ENCODE results near the gene NCAN. TPM values are rescaled to one million over a fixed set of nuclear protein-coding genes. Genes with fewer than 3 reads are reported as not detected.
A peak's percentile ranks its signal among the peaks of the same experiment; 100 is the strongest.
"Not testable (repeated sequence)": the region's sequence is repeated elsewhere in the genome, so short reads cannot be mapped to it uniquely, and the experiment has no call there.

NCAN gene
- 0.39 TPM for polyA plus RNA-seq
- long read RNA-seq, donor 1, result 0 reads
- long read RNA-seq, donor 2, result 0 reads
- long read RNA-seq, donor 3, result 0 reads
- long read RNA-seq, donor 4, result 0 reads
- long read RNA-seq, donor 5, result 0 reads
- long read RNA-seq, donor 6, result 0 reads
- long read RNA-seq, donor 7, result 0 reads
- long read RNA-seq, donor 8, result 0 reads
- long read RNA-seq, donor 9, partial matches to known transcripts, result 5 of 5 reads
- long read RNA-seq, donor 9, other reads (novel, unspliced or antisense), result 0 of 5 reads
- long read RNA-seq, donor 10, result 0 reads
- long read RNA-seq, donor 11, result 0 reads

DNA sequence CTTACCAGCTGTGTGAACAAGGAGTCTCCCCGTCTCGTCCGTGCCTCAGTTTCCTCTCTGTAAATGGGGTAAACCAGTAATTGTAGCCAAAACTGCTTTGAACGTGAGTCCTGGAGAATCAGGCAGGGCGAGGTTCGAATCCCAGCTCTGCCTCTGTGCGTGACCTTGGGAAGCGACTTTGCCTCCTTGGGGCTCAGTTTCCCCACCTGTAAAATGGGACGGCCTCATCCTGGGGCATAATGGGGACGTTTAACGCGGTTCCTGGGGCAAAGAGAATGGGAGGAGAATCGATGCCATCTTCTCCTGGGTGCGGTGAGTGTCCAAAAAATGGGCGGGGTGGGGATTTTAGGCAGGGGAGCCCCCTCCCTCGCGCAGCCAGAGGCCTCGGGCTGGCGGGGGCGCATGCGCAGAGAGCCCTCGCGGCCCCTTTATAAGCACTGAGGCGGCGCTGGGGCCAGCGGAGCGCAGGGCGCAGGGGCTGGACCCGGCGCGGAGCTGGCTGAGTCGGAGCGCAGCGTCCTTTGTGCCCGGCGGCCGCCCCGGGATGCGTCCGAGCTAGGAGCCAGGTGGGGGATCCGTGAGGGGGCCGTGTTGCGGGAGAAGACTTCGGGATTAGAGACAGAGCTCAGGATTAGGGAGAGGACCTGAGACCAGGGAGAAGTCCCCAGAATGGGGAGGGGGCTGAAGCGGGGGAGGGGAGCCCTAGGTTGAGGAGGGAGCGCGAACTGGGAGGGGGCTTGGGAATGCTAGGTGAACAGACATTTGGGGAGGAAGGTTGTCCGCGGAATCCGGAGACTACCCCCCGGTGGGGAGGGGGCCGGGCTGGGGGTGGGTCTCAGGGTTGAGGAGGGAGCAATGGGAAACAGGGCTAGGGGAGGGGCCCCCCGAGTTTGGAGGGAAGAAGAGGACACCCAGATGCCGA, at the start of gene NCAN:
Gene NCAN (plus strand): TSS at position 460 of the 922 bp plus-strand sequence. CDS start 4,996 bp downstream, outside the sequence.
- H3K27ac ChIP-seq (ENCODE audit: low read length), result no peak within 1 kb of the TSS
- DNase-seq, result no peak
- peaks cover 43% of the 10 kb centered on the region for H3K27me3 ChIP-seq (ENCODE audit: control insufficient read depth, insufficient read depth, low read length)
- H3K9me3 ChIP-seq (ENCODE audit: control insufficient read depth, low read depth, low read length), result peaks cover 10% of the 10 kb centered on the region
- H3K4me1 ChIP-seq (ENCODE audit: control insufficient read depth, insufficient read depth, low read length), result no peaks in the 10 kb centered on the region
- no peaks in the 10 kb centered on the region for H3K36me3 ChIP-seq (ENCODE audit: control insufficient read depth, insufficient read depth, low read length)
- H3K4me3 ChIP-seq (ENCODE audit: low read length), result no peak within 1 kb of the TSS
- no CpG with 5 or more reads among the region's 54 CpGs for WGBS (ENCODE audit: insufficient coverage, low lambda C conversion rate)

DNA sequence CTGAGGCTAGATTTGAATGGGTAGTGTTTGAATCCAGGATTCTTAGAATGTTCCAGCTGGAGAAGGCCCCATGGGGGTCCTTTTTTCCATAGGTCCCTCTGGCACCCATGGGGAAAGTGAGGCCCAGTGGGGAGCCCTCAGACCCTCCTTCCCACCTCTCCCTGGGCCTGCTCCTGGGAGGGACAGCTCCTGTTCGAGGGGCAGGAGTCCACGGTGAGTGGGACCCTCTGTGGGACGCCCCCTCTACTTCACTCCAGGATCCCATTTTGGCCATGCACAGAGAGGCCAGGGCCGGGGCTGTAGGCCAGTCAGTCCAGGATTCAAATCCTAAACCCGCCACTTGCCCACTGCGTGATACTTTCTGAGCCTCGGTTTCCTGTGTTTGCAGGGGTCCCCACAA, 49.3 kb upstream of the NCAN start:
- Histone ChIP-seq H3K27me3 (ENCODE audit: control insufficient read depth, insufficient read depth, low read length) (no peaks in the 10 kb centered on the region), H3K27ac (ENCODE audit: low read length) (no peak overlapping the region), H3K9me3 (ENCODE audit: control insufficient read depth, low read depth, low read length) (peaks cover 3% of the 10 kb centered on the region), H3K4me1 (ENCODE audit: control insufficient read depth, insufficient read depth, low read length) (no peaks in the 10 kb centered on the region), H3K36me3 (ENCODE audit: control insufficient read depth, insufficient read depth, low read length) (no peaks in the 10 kb centered on the region), H3K4me3 (ENCODE audit: low read length) (no peak overlapping the region)
- no peak for DNase-seq
- 100% methylated on average over 3 of the region's 7 CpGs for WGBS (ENCODE audit: insufficient coverage, low lambda C conversion rate)

DNA sequence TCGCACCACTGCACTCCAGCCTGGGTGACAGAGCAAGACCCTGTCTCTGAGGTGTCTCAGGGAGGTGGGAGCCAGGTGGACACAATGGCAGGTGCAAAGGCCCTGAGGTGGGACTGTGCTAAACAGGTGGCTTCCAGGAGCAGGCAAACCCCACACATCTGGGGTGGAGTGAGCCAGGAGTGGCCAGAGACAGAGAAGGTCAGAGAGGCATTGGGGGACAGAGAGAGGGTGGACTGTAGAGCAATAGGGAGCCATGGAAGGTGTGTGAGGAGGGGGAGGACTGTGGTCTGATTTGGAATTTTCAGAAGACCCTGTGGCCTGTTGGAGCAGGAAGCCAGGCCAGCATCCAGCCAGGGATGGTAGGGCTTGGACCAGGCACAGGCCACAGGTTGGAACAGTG, 46.4 kb upstream of the NCAN start:
- H3K9me3 ChIP-seq (ENCODE audit: control insufficient read depth, low read depth, low read length), result peaks cover 3% of the 10 kb centered on the region
- H3K27me3 ChIP-seq (ENCODE audit: control insufficient read depth, insufficient read depth, low read length), result peaks cover 4% of the 10 kb centered on the region
- H3K27ac ChIP-seq (ENCODE audit: low read length), result no peak overlapping the region
- no peaks in the 10 kb centered on the region for H3K36me3 ChIP-seq (ENCODE audit: control insufficient read depth, insufficient read depth, low read length)
- no CpG with 5 or more reads among the region's 1 CpG for WGBS (ENCODE audit: insufficient coverage, low lambda C conversion rate)
- H3K4me1 ChIP-seq (ENCODE audit: control insufficient read depth, insufficient read depth, low read length), result peaks cover 3% of the 10 kb centered on the region
- no peak overlapping the region for H3K4me3 ChIP-seq (ENCODE audit: low read length)
- no peak for DNase-seq

DNA sequence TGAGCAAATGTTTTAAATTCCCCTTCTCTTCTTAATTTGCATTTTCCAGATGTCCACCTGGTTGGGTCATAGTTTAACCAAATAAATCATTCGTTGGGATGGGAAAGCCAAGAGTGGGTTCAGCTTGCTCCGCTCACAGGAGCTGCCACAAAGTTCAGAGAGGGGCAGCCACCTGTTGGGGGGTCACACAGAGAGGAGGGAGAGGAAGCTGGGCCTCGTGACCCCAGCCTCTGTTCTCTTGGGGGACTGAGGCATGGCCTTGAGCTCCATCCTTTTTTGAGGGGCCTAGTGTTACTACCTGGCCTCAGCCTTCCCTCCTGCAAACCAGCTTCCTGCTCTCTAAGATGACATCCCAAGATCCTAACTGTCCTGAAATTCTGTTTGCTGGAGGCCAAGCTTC, 44.1 kb upstream of the NCAN start:
- no peak for DNase-seq
- Histone ChIP-seq H3K27ac (ENCODE audit: low read length) (no peak overlapping the region), H3K4me1 (ENCODE audit: control insufficient read depth, insufficient read depth, low read length) (peaks cover 3% of the 10 kb centered on the region), H3K4me3 (ENCODE audit: low read length) (no peak overlapping the region), H3K27me3 (ENCODE audit: control insufficient read depth, insufficient read depth, low read length) (peaks cover 4% of the 10 kb centered on the region), H3K36me3 (ENCODE audit: control insufficient read depth, insufficient read depth, low read length) (no peaks in the 10 kb centered on the region), H3K9me3 (ENCODE audit: control insufficient read depth, low read depth, low read length) (no peaks in the 10 kb centered on the region)
- no CpG with 5 or more reads among the region's 3 CpGs for WGBS (ENCODE audit: insufficient coverage, low lambda C conversion rate)

DNA sequence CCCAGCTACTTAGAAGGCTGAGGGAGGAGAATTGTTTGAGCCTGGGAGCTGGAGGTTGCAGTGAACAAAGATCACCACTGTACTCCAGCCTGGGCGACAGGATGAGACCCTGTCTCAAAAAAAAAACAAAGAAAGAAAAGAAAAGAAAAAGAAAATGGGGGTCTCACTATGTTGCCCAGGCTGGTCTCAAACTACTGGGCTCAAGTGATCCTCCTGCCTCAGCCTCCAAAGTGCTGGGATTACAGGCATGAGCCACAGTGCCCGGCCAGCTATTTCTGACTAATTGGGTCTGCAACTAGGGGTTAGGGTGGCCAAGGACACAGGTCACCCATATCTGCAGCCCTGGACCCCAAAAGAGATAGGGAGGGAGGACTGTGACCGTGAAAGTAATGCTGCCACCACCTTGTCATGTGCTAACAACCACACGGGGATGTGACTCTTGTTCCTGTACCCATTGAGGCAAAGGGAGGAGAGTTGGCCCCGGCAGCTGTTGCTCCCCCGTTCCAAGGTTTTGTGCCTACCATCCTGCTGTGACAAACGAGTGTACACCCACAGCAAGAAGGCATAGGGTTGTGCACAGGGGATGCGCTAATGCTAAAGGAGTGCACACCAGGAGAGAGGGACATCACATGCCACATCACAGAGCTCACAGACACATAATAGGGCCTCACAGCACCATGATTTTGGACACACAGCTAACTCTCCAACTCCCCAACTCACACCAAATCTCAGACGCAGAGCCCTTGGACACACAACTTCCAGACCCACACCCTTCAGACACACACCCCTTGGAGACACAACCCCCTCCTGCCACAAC, 42.3 kb upstream of the NCAN start:
- H3K9me3 ChIP-seq (ENCODE audit: control insufficient read depth, low read depth, low read length), result no peaks in the 10 kb centered on the region
- peaks cover 3% of the 10 kb centered on the region for H3K4me1 ChIP-seq (ENCODE audit: control insufficient read depth, insufficient read depth, low read length)
- no CpG with 5 or more reads among the region's 9 CpGs for whole genome bisulfite sequencing (ENCODE audit: insufficient coverage, low lambda C conversion rate)
- no peaks in the 10 kb centered on the region for H3K36me3 ChIP-seq (ENCODE audit: control insufficient read depth, insufficient read depth, low read length)
- no peak overlapping the region for H3K27ac ChIP-seq (ENCODE audit: low read length)
- peaks cover 4% of the 10 kb centered on the region for H3K27me3 ChIP-seq (ENCODE audit: control insufficient read depth, insufficient read depth, low read length)
- no peak for DNase-seq
- no peak overlapping the region for H3K4me3 ChIP-seq (ENCODE audit: low read length)

DNA sequence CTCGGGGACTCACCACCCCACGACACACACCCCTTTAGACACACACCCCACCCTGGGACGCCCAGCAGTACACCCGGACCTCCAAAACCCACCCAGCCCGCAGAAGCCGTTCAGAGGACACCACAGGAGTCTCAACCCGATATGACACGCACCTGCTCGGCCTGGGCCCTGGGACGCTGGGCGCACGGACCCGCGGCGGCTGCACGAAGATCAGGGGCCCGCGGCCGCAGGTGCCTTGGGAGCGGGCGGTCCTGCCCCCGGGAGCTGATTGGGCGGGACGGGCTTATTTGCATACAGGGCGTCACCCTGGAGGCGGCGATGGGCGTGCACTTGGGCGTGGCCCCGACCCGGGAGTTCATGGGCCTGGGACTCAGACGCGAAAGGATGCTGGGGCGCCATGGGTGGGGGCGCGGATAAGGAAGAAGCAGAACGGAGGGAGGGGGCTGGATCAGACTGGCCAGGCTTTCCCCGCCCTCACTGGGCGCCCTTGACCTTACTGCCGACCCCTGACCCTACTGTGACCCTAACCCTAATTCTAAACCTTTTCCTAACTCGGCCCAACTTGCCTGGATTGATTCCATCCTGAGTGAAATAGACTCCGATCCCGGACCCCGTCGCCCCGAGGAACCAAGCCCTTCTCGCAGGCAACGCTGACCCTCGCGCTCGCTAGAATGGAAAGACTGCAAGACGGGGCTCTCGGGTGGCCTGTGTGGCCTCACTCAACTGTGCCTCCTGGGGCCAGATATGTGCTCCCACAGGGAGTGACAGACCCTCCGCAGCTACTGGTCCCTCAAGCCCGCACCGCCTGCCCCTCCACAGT, 41.5 kb upstream of the NCAN start, which contains the start of gene MEF2B:
Gene MEF2B (minus strand): TSS at position 211 of the 820 bp plus-strand sequence. CDS start 19,528 bp downstream, outside the sequence.
- H3K9me3 ChIP-seq (ENCODE audit: control insufficient read depth, low read depth, low read length), result no peaks in the 10 kb centered on the region
- H3K4me3 ChIP-seq (ENCODE audit: low read length), result peak within 1 kb of the TSS; percentile 10
- no CpG with 5 or more reads among the region's 56 CpGs for WGBS (ENCODE audit: insufficient coverage, low lambda C conversion rate)
- H3K27ac ChIP-seq (ENCODE audit: low read length), result no peak within 1 kb of the TSS
- DNase-seq, result peak; percentile 65 to 77
- peaks cover 4% of the 10 kb centered on the region for H3K27me3 ChIP-seq (ENCODE audit: control insufficient read depth, insufficient read depth, low read length)
- H3K36me3 ChIP-seq (ENCODE audit: control insufficient read depth, insufficient read depth, low read length), result no peaks in the 10 kb centered on the region
- H3K4me1 ChIP-seq (ENCODE audit: control insufficient read depth, insufficient read depth, low read length), result peaks cover 3% of the 10 kb centered on the region

DNA sequence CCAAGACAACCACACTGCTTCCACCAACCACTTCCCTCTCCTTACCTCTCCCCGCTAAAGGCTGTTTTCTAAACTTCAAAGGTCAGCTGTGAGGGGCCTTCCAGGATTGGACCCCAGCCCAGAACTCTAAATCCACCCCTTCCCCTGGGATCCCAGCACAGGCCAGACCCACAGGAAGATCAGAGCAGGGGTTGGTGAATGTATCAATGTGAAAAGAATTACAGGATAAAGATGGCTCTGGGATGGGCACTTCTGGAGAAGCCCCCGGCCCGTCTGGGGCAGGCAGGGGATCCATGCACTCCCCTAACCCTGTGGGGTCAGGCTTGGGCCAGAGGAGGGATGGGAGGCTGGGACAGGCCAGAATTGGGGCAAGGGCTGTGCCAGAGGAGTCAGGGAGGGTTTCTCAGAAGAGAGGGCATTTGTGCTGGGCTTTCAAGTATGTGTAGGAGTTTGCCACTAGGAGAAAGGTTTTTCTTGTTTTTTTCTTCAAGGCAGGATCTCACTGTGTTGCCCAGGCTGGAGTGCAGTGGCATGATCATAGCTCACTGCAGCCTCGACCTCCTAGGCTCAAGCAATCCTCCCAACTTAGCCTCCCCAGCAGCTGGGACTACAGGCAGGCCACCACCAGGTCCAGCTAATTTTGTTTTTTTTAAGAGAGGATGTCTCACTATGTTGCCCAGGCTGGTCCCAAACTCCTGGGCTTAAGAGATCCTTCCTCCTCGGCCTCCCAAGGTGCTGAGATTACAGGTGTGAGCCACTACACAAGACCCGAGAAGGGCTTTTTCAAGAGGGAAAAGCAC, 40.7 kb upstream of the NCAN start:
- Histone ChIP-seq H3K4me1 (ENCODE audit: control insufficient read depth, insufficient read depth, low read length) (peaks cover 3% of the 10 kb centered on the region), H3K9me3 (ENCODE audit: control insufficient read depth, low read depth, low read length) (no peaks in the 10 kb centered on the region), H3K36me3 (ENCODE audit: control insufficient read depth, insufficient read depth, low read length) (no peaks in the 10 kb centered on the region), H3K4me3 (ENCODE audit: low read length) (no peak overlapping the region), H3K27ac (ENCODE audit: low read length) (no peak overlapping the region), H3K27me3 (ENCODE audit: control insufficient read depth, insufficient read depth, low read length) (peaks cover 4% of the 10 kb centered on the region)
- WGBS (ENCODE audit: insufficient coverage, low lambda C conversion rate), result no CpG with 5 or more reads among the region's 6 CpGs
- no peak for DNase-seq

DNA sequence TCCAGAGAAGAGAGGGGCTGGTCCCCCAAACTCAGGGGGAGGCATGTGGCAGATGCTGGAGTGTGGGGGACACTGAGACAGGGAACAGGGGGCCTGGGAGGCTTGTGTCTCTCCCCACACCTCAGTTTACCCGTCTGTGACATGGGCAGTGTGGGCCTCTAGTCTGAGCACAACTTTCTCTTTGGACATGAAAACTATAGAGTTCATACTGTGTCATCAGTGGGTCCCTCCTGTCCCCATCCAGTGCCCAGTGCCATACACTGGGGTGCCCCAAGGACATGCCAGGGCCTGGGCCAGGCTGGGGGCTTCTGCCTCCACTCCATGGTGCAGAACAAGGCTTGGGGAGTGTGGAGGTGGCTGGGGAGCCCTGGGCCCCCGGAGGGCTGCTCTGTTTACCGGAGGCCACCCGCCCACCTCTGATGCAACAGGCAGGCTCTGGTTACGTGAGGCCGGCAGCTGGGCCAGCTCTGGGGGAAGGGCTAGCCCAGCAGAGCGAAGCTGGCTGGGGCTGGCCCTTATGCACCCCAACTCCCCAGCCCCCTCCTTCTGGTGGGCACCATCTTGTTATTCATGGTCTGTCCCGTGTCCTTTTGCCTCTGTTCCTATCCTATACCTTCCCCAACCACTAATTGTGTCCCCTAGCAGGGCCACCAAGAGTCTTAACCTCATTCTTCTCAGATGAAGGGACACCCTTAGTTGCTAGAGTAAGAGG, 39.8 kb upstream of the NCAN start:
- no peak overlapping the region for H3K27ac ChIP-seq (ENCODE audit: low read length)

DNA sequence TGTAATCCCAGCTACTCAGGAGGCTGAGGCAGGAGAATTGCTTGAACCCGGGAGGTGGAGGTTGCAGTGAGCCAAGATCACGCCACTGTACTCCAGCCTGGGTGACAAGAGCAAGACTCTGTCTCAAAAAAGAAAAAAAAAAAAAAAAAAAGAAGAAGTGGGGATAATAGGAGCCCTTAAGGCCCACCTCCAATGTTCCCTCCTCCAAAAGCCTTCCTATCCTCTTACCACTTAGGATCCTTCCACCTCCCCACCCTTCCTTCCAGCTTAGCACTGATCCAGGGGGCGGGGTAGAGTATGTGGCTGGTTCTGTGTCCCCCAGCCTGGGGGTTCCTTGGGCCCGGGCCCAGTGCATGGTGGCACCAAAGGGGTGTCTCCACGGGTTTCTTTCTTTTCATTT, 38.5 kb upstream of the NCAN start:
- not testable (repeated sequence) for H3K9me3 ChIP-seq (ENCODE audit: control insufficient read depth, low read depth, low read length); H3K27ac ChIP-seq (ENCODE audit: low read length); H3K4me3 ChIP-seq (ENCODE audit: low read length); H3K27me3 ChIP-seq (ENCODE audit: control insufficient read depth, insufficient read depth, low read length); DNase-seq; H3K4me1 ChIP-seq (ENCODE audit: control insufficient read depth, insufficient read depth, low read length)
- WGBS (ENCODE audit: insufficient coverage, low lambda C conversion rate), result no CpG with 5 or more reads among the region's 5 CpGs
- peaks cover 10% of the 10 kb centered on the region for H3K36me3 ChIP-seq (ENCODE audit: control insufficient read depth, insufficient read depth, low read length)

More for the DNA sequence above, 39.8 kb upstream of the NCAN start:
- no CpG with 5 or more reads among the region's 8 CpGs for WGBS (ENCODE audit: insufficient coverage, low lambda C conversion rate)
- Histone ChIP-seq H3K4me3 (ENCODE audit: low read length) (no peak overlapping the region), H3K4me1 (ENCODE audit: control insufficient read depth, insufficient read depth, low read length) (peaks cover 3% of the 10 kb centered on the region), H3K27me3 (ENCODE audit: control insufficient read depth, insufficient read depth, low read length) (peaks cover 4% of the 10 kb centered on the region), H3K36me3 (ENCODE audit: control insufficient read depth, insufficient read depth, low read length) (peaks cover 4% of the 10 kb centered on the region), H3K9me3 (ENCODE audit: control insufficient read depth, low read depth, low read length) (no peaks in the 10 kb centered on the region)
- no peak for DNase-seq
